Measurements from ENCODE around the gene GAPDHS.

GAPDHS gene

GRCh38 chr19:35511337-35511736 lies 21.9 kb upstream of the GAPDHS start:
- DNase-seq (ENCODE audit: low read depth): no peak

GRCh38 chr19:35512831-35513627 lies 20.2 kb upstream of the GAPDHS start:
- no peak for DNase-seq (ENCODE audit: low read depth)

- peak; percentile 62 for DNase-seq (ENCODE audit: low read depth)
Observed at GRCh38 chr19:35513628-35514281, 19.5 kb upstream of the GAPDHS start, which contains the start of gene DMKN. TSS of gene DMKN (minus strand) at chr19:35513649. CDS start at chr19:35513475, 174 bp downstream.

- peak; percentile 13 for DNase-seq (ENCODE audit: low read depth)
Observed at GRCh38 chr19:35514282-35514809, 18.9 kb upstream of the GAPDHS start.

GRCh38 chr19:35516310-35516709 lies 16.9 kb upstream of the GAPDHS start:
- no peak for DNase-seq (ENCODE audit: low read depth)

GRCh38 chr19:35517342-35517741 lies 15.9 kb upstream of the GAPDHS start:
- no peak for DNase-seq (ENCODE audit: low read depth)

- peak; percentile 93 for DNase-seq (ENCODE audit: low read depth)
Observed at GRCh38 chr19:35518313-35518712, 14.9 kb upstream of the GAPDHS start.

GRCh38 chr19:35519291-35519690 lies 14.0 kb upstream of the GAPDHS start:
- no peak for DNase-seq (ENCODE audit: low read depth)

GRCh38 chr19:35521124-35521743 lies 12.0 kb upstream of the GAPDHS start:
- no peak for DNase-seq (ENCODE audit: low read depth)

GRCh38 chr19:35522745-35523327 lies 10.4 kb upstream of the GAPDHS start:
- DNase-seq (ENCODE audit: low read depth): no peak

GRCh38 chr19:35524181-35524837 lies 8.9 kb upstream of the GAPDHS start:
- no peak for DNase-seq (ENCODE audit: low read depth)

GRCh38 chr19:35525873-35526272 lies 7.4 kb upstream of the GAPDHS start:
- no peak for DNase-seq (ENCODE audit: low read depth)

- DNase-seq (ENCODE audit: low read depth): peak; percentile 55
Observed at GRCh38 chr19:35528218-35529038, 4.8 kb upstream of the GAPDHS start, which contains the start of gene SBSN. TSS of gene SBSN (minus strand) at chr19:35528311. CDS start at chr19:35528281, 30 bp downstream.

GRCh38 chr19:35529241-35530218 lies 3.7 kb upstream of the GAPDHS start:
- no peak for DNase-seq (ENCODE audit: low read depth)

- DNase-seq (ENCODE audit: low read depth): no peak
Observed at GRCh38 chr19:35531291-35531690, 2.0 kb upstream of the GAPDHS start.

GRCh38 chr19:35533822-35534392 lies 651 bp downstream of the GAPDHS start:
- DNase-seq (ENCODE audit: low read depth): peak; percentile 30

GRCh38 chr19:35534803-35535480 lies 1.7 kb downstream of the GAPDHS start:
- DNase-seq (ENCODE audit: low read depth): no peak

- no peak for DNase-seq (ENCODE audit: low read depth)
Observed at GRCh38 chr19:35539314-35539713, 6.1 kb downstream of the GAPDHS start.

- no peak for DNase-seq (ENCODE audit: low read depth)
Observed at GRCh38 chr19:35539850-35540249, 6.6 kb downstream of the GAPDHS start.
